Tibial nerve (tissue), 4 donors: ENCODE measurements around the gene SORCS3. TPM values are rescaled to one million over a fixed set of nuclear protein-coding genes. Genes with fewer than 3 reads are reported as not detected.
A peak's percentile ranks its signal among the peaks of the same experiment; 100 is the strongest.

Experiments
- DNase-seq, 2 donors: peaks; one replicate each; pipeline ENCODE4 v3.0.0-alpha.2; 2019; ENCODE audit warnings: low spot score in 2 of 2
- H3K27ac ChIP-seq, 4 donors: fragments of 200-600 bp; sonication (generic) in 3 of 4; one replicate each; pipeline ENCODE4 v1.5.1; 2017 to 2019; ENCODE audit warnings: mild to moderate bottlenecking in 1 of 4
- H3K27me3 ChIP-seq, 2 donors: fragments of 200-600 bp; sonication (generic) in 1 of 2; one replicate each; pipeline versions ENCODE4 v1.5.1 to v1.6.0; 2017 to 2019
- H3K36me3 ChIP-seq, 3 donors: fragments of 200-600 bp; sonication (generic); one replicate each; pipeline ENCODE4 v1.5.1; 2018 to 2019
- H3K4me1 ChIP-seq, 4 donors: fragments of 200-600 bp; sonication (generic) in 3 of 4; one replicate each; pipeline ENCODE4 v1.5.1; 2017 to 2019
- H3K4me3 ChIP-seq, 4 donors: fragments of 200-600 bp; sonication (generic) in 3 of 4; one replicate each; pipeline ENCODE4 v1.5.1; 2017 to 2019; ENCODE audit warnings: mild to moderate bottlenecking in 1 of 4, moderate library complexity in 1 of 4
- H3K9me3 ChIP-seq, 4 donors: fragments of 200-600 bp; sonication (generic) in 3 of 4; one replicate each; pipeline ENCODE4 v1.5.1; 2017 to 2019
- EP300 ChIP-seq, 2 donors: sonication (generic); formaldehyde crosslinking; IDR thresholded peaks; one replicate each; pipeline ENCODE4 v1.6.1; 2017; ENCODE audit warnings: antibody characterized with exemption in 2 of 2, mild to moderate bottlenecking in 1 of 2
- POLR2A ChIP-seq, 2 donors: fragments of 450-650 bp; IDR thresholded peaks; one replicate each; pipeline ENCODE4 v1.6.1; 2017; ENCODE audit warnings: antibody characterized with exemption in 2 of 2, mild to moderate bottlenecking in 2 of 2, moderate library complexity in 2 of 2
- WGBS, 2 donors: methylation state at CpG; one replicate each; pipeline ENCODE4 v1.1.5; 2018; 5-methylcytosine and 5-hydroxymethylcytosine counted together
- total RNA-seq, 4 donors: library from RNA; depleted of rRNA; stranded (reverse); fragments of >200 nt; gene quantifications; one replicate each; pipeline ENCODE4 v1.1.0, GENCODE V29; 2016
- TF ChIP-seq, protein P1 (sequence below), 5 experiments: fragments of 200-600 bp in 3 of 5; fragments of 450-650 bp in 2 of 5; sonication (generic) in 3 of 5; IDR thresholded peaks; one replicate each; pipeline ENCODE4 v1.5.1; 2016 to 2019; ENCODE audit warnings: antibody characterized with exemption in 5 of 5, mild to moderate bottlenecking in 3 of 5, moderate library complexity in 2 of 5

SORCS3 gene
- total RNA-seq, 4 donors from 2014 or later: 1.8 to 3.9 (median 3.2) TPM

- Histone ChIP-seq H3K36me3 (no peaks in the 10 kb centered on the region), H3K9me3 (no peaks in the 10 kb centered on the region), H3K4me3 (no peak overlapping the region), H3K27me3 (no peaks in the 10 kb centered on the region), H3K4me1 (no peaks in the 10 kb centered on the region), H3K27ac (no peak overlapping the region)
- 87 to 91% methylated on average over 4 of the region's 4 CpGs for WGBS, 2 donors
- DNase-seq: no peak
- TF ChIP-seq POLR2A (IDR thresholded peaks at IDR 0.05) (no peak), EP300 (IDR thresholded peaks at IDR 0.05) (no peak)
- TF ChIP-seq, protein P1, sequence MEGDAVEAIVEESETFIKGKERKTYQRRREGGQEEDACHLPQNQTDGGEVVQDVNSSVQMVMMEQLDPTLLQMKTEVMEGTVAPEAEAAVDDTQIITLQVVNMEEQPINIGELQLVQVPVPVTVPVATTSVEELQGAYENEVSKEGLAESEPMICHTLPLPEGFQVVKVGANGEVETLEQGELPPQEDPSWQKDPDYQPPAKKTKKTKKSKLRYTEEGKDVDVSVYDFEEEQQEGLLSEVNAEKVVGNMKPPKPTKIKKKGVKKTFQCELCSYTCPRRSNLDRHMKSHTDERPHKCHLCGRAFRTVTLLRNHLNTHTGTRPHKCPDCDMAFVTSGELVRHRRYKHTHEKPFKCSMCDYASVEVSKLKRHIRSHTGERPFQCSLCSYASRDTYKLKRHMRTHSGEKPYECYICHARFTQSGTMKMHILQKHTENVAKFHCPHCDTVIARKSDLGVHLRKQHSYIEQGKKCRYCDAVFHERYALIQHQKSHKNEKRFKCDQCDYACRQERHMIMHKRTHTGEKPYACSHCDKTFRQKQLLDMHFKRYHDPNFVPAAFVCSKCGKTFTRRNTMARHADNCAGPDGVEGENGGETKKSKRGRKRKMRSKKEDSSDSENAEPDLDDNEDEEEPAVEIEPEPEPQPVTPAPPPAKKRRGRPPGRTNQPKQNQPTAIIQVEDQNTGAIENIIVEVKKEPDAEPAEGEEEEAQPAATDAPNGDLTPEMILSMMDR (IDR thresholded peaks at IDR 0.05): no peak
Measured at GRCh38 chr10:104762793-104763192, 121.7 kb downstream of the SORCS3 start.

- Histone ChIP-seq H3K36me3 (no peaks in the 10 kb centered on the region), H3K27ac (peak overlapping the region in 1 of 4 donors; percentile 54), H3K9me3 (no peaks in the 10 kb centered on the region), H3K4me3 (no peak overlapping the region), H3K4me1 (no peaks in the 10 kb centered on the region), H3K27me3 (no peaks in the 10 kb centered on the region)
- 12 to 24% methylated on average over 2 of the region's 2 CpGs for WGBS, 2 donors
- TF ChIP-seq EP300 (IDR thresholded peaks at IDR 0.05) (peak in 1 of 2 donors; percentile 40), POLR2A (IDR thresholded peaks at IDR 0.05) (no peak)
- no peak for DNase-seq
Measured at GRCh38 chr10:104766341-104766740, 125.3 kb downstream of the SORCS3 start.

GRCh38 chr10:104767282-104767681 is 126.2 kb downstream of the SORCS3 start:
- Histone ChIP-seq H3K4me3 (no peak overlapping the region), H3K9me3 (no peaks in the 10 kb centered on the region), H3K36me3 (no peaks in the 10 kb centered on the region), H3K27ac (no peak overlapping the region), H3K4me1 (no peaks in the 10 kb centered on the region), H3K27me3 (no peaks in the 10 kb centered on the region)
- DNase-seq: no peak
- whole genome bisulfite sequencing, 2 donors: 44 to 62% methylated on average over 2 of the region's 2 CpGs
- TF ChIP-seq POLR2A (IDR thresholded peaks at IDR 0.05): no peak
- no peak for TF ChIP-seq EP300 (IDR thresholded peaks at IDR 0.05)
- TF ChIP-seq, protein P1 (IDR thresholded peaks at IDR 0.05): no peak

DNA sequence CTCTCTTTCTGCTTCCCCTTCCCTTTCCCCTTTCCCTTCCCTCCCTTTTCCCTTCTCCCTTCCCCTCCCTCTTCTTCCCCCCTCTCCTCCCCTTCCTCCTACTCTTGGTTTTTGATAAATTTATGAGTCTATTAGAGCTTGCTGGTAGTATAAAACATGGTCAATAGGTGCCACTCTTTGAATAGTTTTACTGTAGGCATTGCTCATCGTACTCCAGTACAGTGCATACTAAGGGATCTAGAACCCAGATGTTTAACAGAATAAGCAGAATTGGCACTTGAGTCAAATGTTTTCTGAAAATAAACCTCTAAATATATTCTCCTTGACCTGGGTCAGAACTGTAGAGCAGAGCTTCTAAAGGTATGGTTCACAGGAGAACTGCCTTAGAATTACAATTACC is 126.7 kb downstream of the SORCS3 start:
- 67 to 74% methylated on average over 1 of the region's 1 CpG for WGBS, 2 donors
- no peak for DNase-seq
- H3K4me1 ChIP-seq: no peaks in the 10 kb centered on the region
- no peaks in the 10 kb centered on the region for H3K27me3 ChIP-seq
- no peak overlapping the region for H3K27ac ChIP-seq
- no peak for TF ChIP-seq EP300 (IDR thresholded peaks at IDR 0.05)
- no peak for TF ChIP-seq POLR2A (IDR thresholded peaks at IDR 0.05)
- TF ChIP-seq, protein P1 (IDR thresholded peaks at IDR 0.05): no peak
- no peaks in the 10 kb centered on the region for H3K36me3 ChIP-seq
- no peak overlapping the region for H3K4me3 ChIP-seq
- no peaks in the 10 kb centered on the region for H3K9me3 ChIP-seq

DNA sequence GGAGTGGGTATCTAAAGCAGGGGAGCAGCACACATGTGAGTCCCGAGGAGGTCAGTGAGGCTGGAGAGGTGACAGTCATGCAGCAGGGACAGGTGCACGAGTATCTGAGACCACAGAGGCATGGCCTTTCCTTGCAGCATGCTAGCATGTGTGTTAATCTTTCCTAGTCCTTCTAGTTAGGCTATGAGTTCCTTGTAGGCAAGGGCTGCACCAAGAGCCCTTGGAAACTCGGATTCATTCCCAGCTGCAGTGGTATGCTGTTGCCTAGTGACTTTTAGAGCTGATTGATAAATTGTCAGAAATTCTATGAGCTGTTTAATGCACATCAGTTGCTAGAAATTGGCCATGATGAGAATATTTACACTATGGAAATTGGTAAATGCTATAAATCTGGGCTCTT is 132.0 kb downstream of the SORCS3 start:
- WGBS, 2 donors: 77 to 80% methylated on average over 3 of the region's 3 CpGs
- Histone ChIP-seq H3K36me3 (no peaks in the 10 kb centered on the region), H3K4me1 (no peaks in the 10 kb centered on the region), H3K9me3 (no peaks in the 10 kb centered on the region), H3K27ac (no peak overlapping the region), H3K27me3 (no peaks in the 10 kb centered on the region), H3K4me3 (no peak overlapping the region)
- no peak for DNase-seq
- no peak for TF ChIP-seq POLR2A (IDR thresholded peaks at IDR 0.05)

- Histone ChIP-seq H3K9me3 (no peaks in the 10 kb centered on the region), H3K36me3 (no peaks in the 10 kb centered on the region), H3K4me1 (no peaks in the 10 kb centered on the region), H3K4me3 (no peak overlapping the region), H3K27me3 (no peaks in the 10 kb centered on the region), H3K27ac (no peak overlapping the region)
- 61 to 75% methylated on average over 6 of the region's 6 CpGs for WGBS, 2 donors
- no peak for DNase-seq
- TF ChIP-seq POLR2A (IDR thresholded peaks at IDR 0.05) (no peak), EP300 (IDR thresholded peaks at IDR 0.05) (no peak)
- TF ChIP-seq, protein P1 (IDR thresholded peaks at IDR 0.05): no peak
Measured at GRCh38 chr10:104774234-104774633, 133.1 kb downstream of the SORCS3 start.
